NCI-H82 (cell line): ENCODE results near the gene EIF4G3.
A peak's percentile ranks its signal among the peaks of the same experiment; 100 is the strongest.
"Not testable (repeated sequence)": the region's sequence is repeated elsewhere in the genome, so short reads cannot be mapped to it uniquely, and the experiment has no call there.

Experiments used
- DNase-seq: peaks from one replicate; lab custom pipeline; 2025; lab: John Stamatoyannopoulos, UW

The EIF4G3 gene

GRCh38 chr1:20948101-20948500, 228.6 kb downstream of the EIF4G3 start:
- no peak for DNase-seq

GRCh38 chr1:20947409-20947808, 229.3 kb downstream of the EIF4G3 start:
- no peak for DNase-seq

GRCh38 chr1:20936621-20937020, 240.1 kb downstream of the EIF4G3 start:
- no peak for DNase-seq

GRCh38 chr1:20936216-20936615, 240.5 kb downstream of the EIF4G3 start:
- no peak for DNase-seq

- DNase-seq = no peak
Observed at GRCh38 chr1:20935717-20936116, 241.0 kb downstream of the EIF4G3 start.

- no peak for DNase-seq
Observed at GRCh38 chr1:20932437-20932977, 244.2 kb downstream of the EIF4G3 start.

GRCh38 chr1:20931930-20932436, 244.7 kb downstream of the EIF4G3 start:
- DNase-seq = no peak

GRCh38 chr1:20930427-20930826, 246.3 kb downstream of the EIF4G3 start:
- no peak for DNase-seq

GRCh38 chr1:20928146-20928545, 248.6 kb downstream of the EIF4G3 start:
- no peak for DNase-seq

- DNase-seq = no peak
Observed at GRCh38 chr1:20921285-20921684, 255.4 kb downstream of the EIF4G3 start.

GRCh38 chr1:20913242-20913641, 263.5 kb downstream of the EIF4G3 start:
- no peak for DNase-seq

- DNase-seq = not testable (repeated sequence)
Observed at GRCh38 chr1:20907526-20907925, 269.2 kb downstream of the EIF4G3 start.

GRCh38 chr1:20903437-20903836, 273.3 kb downstream of the EIF4G3 start:
- DNase-seq = no peak

- DNase-seq = no peak
Observed at GRCh38 chr1:20900056-20900455, 276.6 kb downstream of the EIF4G3 start.

- DNase-seq = no peak
Observed at GRCh38 chr1:20899154-20899972, 277.3 kb downstream of the EIF4G3 start.

GRCh38 chr1:20896826-20897225, 279.9 kb downstream of the EIF4G3 start:
- no peak for DNase-seq

- DNase-seq = peak; percentile 56
Observed at GRCh38 chr1:20893931-20894330, 282.8 kb downstream of the EIF4G3 start.

- no peak for DNase-seq
Observed at GRCh38 chr1:20891091-20891490, 285.6 kb downstream of the EIF4G3 start.

GRCh38 chr1:20887246-20887645, 289.5 kb downstream of the EIF4G3 start:
- DNase-seq = peak; percentile 59

- DNase-seq = no peak
Observed at GRCh38 chr1:20885121-20885520, 291.6 kb downstream of the EIF4G3 start.

- no peak for DNase-seq
Observed at GRCh38 chr1:20884513-20884912, 292.2 kb downstream of the EIF4G3 start.

- no peak for DNase-seq
Observed at GRCh38 chr1:20883766-20884165, 292.9 kb downstream of the EIF4G3 start.

- no peak for DNase-seq
Observed at GRCh38 chr1:20882837-20883236, 293.9 kb downstream of the EIF4G3 start.

GRCh38 chr1:20878799-20879198, 297.9 kb downstream of the EIF4G3 start:
- no peak for DNase-seq
